PC-3 (cell line): ENCODE data around the gene RYR2.

Experiments
- EZH2 ChIP-seq: fragments of 300-600 bp; sonication (generic); IDR thresholded peaks from one replicate; pipeline ENCODE4 v1.6.1; 2017; ENCODE audit warnings: antibody characterized with exemption, mild to moderate bottlenecking, low read length; ENCODE audit not compliant: unreplicated experiment
- EZH2phosphoT487 ChIP-seq: fragments of 300-600 bp; sonication (generic); IDR thresholded peaks from 2 replicates; pipeline ENCODE4 v1.6.1; 2018; ENCODE audit warnings: mild to moderate bottlenecking, antibody characterized with exemption, low read length, borderline replicate concordance
- TF ChIP-seq, protein P1 (sequence below): fragments of 300-600 bp; sonication (generic); conservative IDR thresholded peaks from 2 replicates; pipeline ENCODE4 v1.5.1; 2017; ENCODE audit warnings: antibody characterized with exemption, low read depth, mild to moderate bottlenecking, low read length

DNA sequence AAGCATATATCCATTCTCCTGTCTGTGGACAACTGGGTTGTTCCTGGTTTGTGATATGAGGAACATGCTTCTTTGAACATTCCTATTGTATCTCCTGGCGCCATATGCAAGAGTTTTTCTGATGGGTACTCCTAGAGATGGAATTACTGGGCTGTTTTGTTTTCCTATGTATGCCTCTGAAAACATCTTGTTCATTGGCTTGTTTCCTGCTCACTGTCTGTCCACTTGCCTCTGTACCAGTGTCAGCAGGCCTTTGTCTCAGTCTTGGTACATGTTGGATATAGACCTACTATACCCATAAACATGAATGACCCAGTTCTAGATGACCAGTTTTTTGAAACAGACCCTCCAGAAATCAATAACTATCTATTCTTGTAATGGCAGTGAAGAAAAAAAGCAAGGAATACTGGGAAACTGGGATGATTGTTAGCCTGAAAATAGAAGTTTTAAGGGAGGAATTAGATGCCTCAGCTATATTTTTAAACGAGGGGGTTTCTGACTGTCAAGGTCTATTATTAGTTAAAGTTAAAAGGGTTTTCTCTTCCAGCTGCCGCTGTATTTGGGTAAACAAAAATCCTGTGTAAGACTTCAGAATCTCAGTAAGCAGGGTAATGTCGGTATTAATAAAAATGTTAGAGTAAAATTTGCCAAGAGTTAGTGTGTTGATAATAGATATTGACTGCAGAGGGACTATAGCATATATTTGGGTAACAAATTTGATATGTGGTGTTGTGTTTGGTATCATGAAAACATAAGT is 103.6 kb downstream of the RYR2 start:
- TF ChIP-seq EZH2phosphoT487 = no peak
- TF ChIP-seq, protein P1, sequence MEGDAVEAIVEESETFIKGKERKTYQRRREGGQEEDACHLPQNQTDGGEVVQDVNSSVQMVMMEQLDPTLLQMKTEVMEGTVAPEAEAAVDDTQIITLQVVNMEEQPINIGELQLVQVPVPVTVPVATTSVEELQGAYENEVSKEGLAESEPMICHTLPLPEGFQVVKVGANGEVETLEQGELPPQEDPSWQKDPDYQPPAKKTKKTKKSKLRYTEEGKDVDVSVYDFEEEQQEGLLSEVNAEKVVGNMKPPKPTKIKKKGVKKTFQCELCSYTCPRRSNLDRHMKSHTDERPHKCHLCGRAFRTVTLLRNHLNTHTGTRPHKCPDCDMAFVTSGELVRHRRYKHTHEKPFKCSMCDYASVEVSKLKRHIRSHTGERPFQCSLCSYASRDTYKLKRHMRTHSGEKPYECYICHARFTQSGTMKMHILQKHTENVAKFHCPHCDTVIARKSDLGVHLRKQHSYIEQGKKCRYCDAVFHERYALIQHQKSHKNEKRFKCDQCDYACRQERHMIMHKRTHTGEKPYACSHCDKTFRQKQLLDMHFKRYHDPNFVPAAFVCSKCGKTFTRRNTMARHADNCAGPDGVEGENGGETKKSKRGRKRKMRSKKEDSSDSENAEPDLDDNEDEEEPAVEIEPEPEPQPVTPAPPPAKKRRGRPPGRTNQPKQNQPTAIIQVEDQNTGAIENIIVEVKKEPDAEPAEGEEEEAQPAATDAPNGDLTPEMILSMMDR = no peak
- TF ChIP-seq EZH2 = no peak
